Measurements from ENCODE around the gene RNASE8. TPM values are rescaled to one million over a fixed set of nuclear protein-coding genes. Genes with fewer than 3 reads are reported as not detected.
A peak's percentile ranks its signal among the peaks of the same experiment; 100 is the strongest.

RNASE8 gene
- total RNA-seq, 2 donors from 2014 or later = not detected

- ATAC-seq = no peak
- Histone ChIP-seq H3K9me3 (no peaks in the 10 kb centered on the region), H3K27ac (peak overlapping the region in 3 of 4 donors; percentile 48 to 61 (median 59)), H3K27me3 (no peaks in the 10 kb centered on the region), H3K4me1 (peaks cover 50% of the 10 kb centered on the region), H3K4me3 (no peak overlapping the region), H3K36me3 (replicated peaks in 1 of 2; ENCODE audit: insufficient read depth in 1 of 2, low read depth in 2 of 2) (no peaks in the 10 kb centered on the region)
- WGBS, 2 donors = 49 to 54% methylated on average over 2 of the region's 2 CpGs
- intact Hi-C loops (cut with DNase I) = no loop called here
- no peak for TF ChIP-seq CTCF (IDR thresholded peaks at IDR 0.05)
- no peak for TF ChIP-seq POLR2A (IDR thresholded peaks at IDR 0.05)
- no peak for DNase-seq
Measured at GRCh38 chr14:21047378-21047781, 10.2 kb upstream of the RNASE8 start.

GRCh38 chr14:21048638-21049037, 9.0 kb upstream of the RNASE8 start:
- intact Hi-C loops (cut with DNase I) = no loop called here
- TF ChIP-seq CTCF (IDR thresholded peaks at IDR 0.05) (no peak), POLR2A (IDR thresholded peaks at IDR 0.05) (no peak)
- ATAC-seq = peak; percentile 57
- Histone ChIP-seq H3K36me3 (replicated peaks in 1 of 2; ENCODE audit: insufficient read depth in 1 of 2, low read depth in 2 of 2) (no peaks in the 10 kb centered on the region), H3K27me3 (no peaks in the 10 kb centered on the region), H3K4me1 (peaks cover 43% of the 10 kb centered on the region), H3K27ac (peak overlapping the region; percentile 47 to 61 (median 54)), H3K9me3 (no peaks in the 10 kb centered on the region), H3K4me3 (no peak overlapping the region)
- DNase-seq = peak in 2 of 4 donors; percentile 38 to 53
- 24 to 30% methylated on average over 2 of the region's 2 CpGs for WGBS, 2 donors

- Histone ChIP-seq H3K27ac (peak overlapping the region in 3 of 4 donors; percentile 22 to 59 (median 48)), H3K4me1 (peaks cover 43% of the 10 kb centered on the region), H3K9me3 (no peaks in the 10 kb centered on the region), H3K4me3 (no peak overlapping the region), H3K27me3 (no peaks in the 10 kb centered on the region), H3K36me3 (replicated peaks in 1 of 2; ENCODE audit: insufficient read depth in 1 of 2, low read depth in 2 of 2) (no peaks in the 10 kb centered on the region)
- no peak for ATAC-seq
- WGBS, 2 donors = 72 to 73% methylated on average over 3 of the region's 3 CpGs
- no peak for DNase-seq
- intact Hi-C loops (cut with DNase I) = no loop called here
- no peak for TF ChIP-seq CTCF (IDR thresholded peaks at IDR 0.05)
- TF ChIP-seq POLR2A (IDR thresholded peaks at IDR 0.05) = no peak
Measured at GRCh38 chr14:21049271-21049673, 8.3 kb upstream of the RNASE8 start.

- peaks cover 53% of the 10 kb centered on the region for H3K4me1 ChIP-seq
Measured at GRCh38 chr14:21050597-21050996, 7.0 kb upstream of the RNASE8 start.

More at GRCh38 chr14:21050597-21050996, 7.0 kb upstream of the RNASE8 start:
- no peaks in the 10 kb centered on the region for H3K36me3 ChIP-seq (replicated peaks in 1 of 2; ENCODE audit: insufficient read depth in 1 of 2, low read depth in 2 of 2)
- WGBS, 2 donors = 67 to 74% methylated on average over 3 of the region's 3 CpGs
- no peak for DNase-seq
- no peaks in the 10 kb centered on the region for H3K9me3 ChIP-seq
- intact Hi-C loops (cut with DNase I) = no loop called here
- H3K27ac ChIP-seq = peak overlapping the region in 1 of 4 donors; percentile 4
- no peaks in the 10 kb centered on the region for H3K27me3 ChIP-seq
- TF ChIP-seq POLR2A (IDR thresholded peaks at IDR 0.05) (no peak), CTCF (IDR thresholded peaks at IDR 0.05) (no peak)
- H3K4me3 ChIP-seq = no peak overlapping the region
- ATAC-seq = no peak
